RCC 7860 (cell line): ENCODE results near the gene OR2S2.
"Not testable (repeated sequence)": the region's sequence is repeated elsewhere in the genome, so short reads cannot be mapped to it uniquely, and the experiment has no call there.

Experiments
- DNase-seq: peaks from one replicate; pipeline ENCODE4 v3.0.0-alpha.2; 2015; ENCODE audit warnings: low spot score
- FAIRE-seq: peaks from 2 replicates; lab custom pipeline; 2012; peaks lifted over from hg19 to GRCh38; lab: Jason Lieb, UNC

OR2S2 gene

DNA sequence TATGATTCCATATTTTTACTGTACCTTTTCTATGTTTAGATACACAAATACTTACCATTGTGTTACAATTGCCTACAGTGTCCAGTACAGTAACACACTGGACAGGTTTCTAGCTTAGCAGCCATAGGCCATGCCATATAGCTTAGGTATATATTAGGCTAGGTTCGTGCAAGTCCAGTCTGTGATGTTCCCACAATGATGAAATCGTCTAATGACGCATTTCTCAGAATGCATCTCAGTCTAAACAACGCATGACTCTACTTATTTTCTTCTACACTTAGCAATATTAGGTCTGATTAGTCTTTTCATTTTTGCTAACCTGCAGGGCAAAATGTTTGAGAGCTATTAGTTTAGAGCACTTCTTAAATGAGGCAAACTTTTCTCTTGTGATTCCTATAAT lies 22.7 kb downstream of the OR2S2 start:
- no peak for FAIRE-seq

GRCh38 chr9:35934069-35934468 lies 23.9 kb downstream of the OR2S2 start:
- FAIRE-seq, DNase-seq: not testable (repeated sequence)

More for the DNA sequence above, 22.7 kb downstream of the OR2S2 start:
- DNase-seq = no peak

- no peak for FAIRE-seq
- DNase-seq = no peak
Measured at GRCh38 chr9:35933550-35934067, 24.3 kb downstream of the OR2S2 start.

DNA sequence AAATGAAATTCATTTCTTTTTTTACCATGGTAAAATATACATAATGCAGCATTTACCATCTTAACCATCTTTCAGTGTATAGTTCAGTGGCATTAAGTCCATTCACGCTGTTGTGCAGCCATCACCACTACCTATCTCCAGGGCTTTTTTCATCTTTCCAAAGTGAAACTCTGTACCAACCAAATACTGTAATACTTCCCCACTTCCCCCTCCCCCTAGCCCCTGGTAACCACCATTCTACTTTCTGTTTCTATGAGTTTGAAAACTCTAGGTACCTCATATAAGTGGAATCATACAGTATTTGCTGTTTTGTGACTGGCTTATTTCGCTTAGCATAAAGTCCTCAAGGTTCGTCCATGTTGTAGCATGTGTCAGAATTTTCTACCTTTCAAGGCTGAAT lies 25.2 kb downstream of the OR2S2 start:
- DNase-seq (no peak), FAIRE-seq (no peak)

DNA sequence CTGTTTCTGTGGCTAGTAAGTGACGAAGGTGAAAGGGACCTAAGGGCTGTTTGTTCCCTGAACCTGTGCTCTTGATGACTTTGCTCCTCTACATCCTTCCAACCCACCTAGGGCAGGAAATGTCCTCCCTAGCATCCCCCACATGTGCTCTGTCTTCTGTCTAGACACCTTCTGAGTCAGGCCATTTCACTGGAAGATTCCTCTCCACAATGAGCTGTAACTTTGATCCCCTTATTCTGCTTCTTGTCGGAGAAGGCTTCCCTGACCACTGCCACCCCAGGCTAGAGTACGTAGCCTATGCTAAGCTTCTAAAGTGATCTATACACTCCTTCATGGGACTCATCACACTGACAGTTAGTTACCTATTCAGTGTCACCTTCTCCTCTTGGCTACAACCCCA lies 27.0 kb downstream of the OR2S2 start:
- DNase-seq (no peak), FAIRE-seq (no peak)

DNA sequence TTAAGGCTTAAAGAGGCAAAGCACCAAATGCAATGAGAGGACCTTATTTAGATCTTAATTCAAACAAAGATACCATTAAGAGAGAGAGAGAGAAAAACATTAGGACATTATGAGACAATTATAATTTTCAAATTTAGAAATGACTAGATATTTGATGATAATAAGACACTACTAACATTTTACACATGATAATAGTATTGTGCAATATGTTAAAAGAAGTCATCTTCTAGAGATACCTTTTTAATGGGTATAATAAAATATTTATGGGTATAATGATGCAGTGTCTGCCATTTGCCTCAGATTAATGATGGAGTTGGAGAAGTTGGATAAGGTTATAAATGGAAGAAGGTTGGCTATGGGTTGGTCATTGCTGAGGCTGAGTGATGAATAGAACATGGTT lies 27.4 kb downstream of the OR2S2 start:
- no peak for DNase-seq
- no peak for FAIRE-seq

GRCh38 chr9:35929453-35929718 lies 28.6 kb downstream of the OR2S2 start:
- FAIRE-seq (no peak), DNase-seq (no peak)

DNA sequence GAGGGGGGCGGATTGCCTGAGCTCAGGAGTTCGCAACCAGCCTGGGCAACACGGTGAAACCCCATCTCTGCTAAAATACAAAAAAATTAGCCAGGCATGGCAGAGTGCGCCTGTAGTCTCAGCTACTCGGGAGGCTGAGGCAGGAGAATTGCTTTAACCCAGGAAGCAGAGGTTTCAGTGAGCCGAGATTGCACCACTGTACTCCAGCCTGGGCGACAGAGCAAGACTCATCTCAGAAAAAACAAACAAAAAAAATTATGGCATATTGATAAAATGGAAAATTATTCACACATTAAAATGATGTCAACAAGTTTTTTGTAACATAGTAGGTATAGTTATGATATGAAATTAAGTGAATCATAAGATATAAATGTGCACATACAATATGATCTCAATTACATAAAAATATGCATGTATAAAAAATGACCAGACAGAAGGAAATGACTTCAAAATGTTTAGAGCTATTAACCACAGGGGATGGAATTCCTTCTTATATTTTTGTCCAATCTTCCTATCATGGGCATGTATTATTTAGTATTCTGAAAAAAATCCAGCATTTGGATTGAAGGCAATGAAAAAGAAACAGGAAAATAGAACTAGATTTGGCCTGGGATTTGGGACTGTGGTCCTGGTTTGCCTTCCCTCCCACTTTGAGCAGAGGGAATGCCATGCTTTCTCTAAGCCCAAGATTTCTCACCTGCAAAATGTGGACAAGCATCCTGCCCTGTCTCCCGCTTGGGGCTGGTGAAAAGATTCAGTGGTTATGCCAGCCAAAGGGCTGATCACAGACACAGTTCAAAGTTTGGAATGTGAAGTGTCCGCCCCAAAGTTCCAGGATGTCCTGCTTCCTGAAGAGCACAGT lies 29.1 kb downstream of the OR2S2 start:
- FAIRE-seq (no peak), DNase-seq (no peak)

GRCh38 chr9:35923927-35924763 lies 33.8 kb downstream of the OR2S2 start:
- FAIRE-seq (peak; percentile 99), DNase-seq (peak; percentile 98)

GRCh38 chr9:35923598-35923926 lies 34.4 kb downstream of the OR2S2 start:
- DNase-seq (no peak), FAIRE-seq (no peak)

DNA sequence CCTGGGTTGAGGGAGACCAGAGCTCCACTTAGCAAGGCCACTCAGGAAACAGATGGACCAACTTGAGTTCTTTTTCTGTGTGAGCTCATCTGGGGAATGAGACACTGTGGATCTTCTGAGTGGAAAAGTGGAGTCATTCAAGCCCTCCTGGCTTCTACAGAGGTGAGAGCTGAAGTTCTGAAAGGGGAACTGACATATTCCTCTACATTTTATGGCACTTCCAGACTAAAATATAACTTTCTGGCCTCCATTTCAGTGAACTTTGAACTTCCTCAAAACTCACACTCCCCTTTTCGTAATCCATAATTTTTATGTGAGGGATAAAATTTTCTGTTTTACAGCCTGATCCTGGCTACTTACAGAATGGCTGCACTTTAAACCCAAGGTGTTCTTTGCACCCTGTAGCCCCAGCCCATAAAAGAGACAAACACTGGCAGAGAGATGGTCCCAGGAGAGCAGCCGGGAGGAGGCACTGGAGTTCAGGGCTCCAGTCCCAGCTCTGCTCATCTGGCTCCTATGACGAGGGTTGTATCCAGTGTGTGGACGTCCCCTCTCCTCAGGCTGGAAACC lies 37.8 kb downstream of the OR2S2 start:
- no peak for FAIRE-seq
- no peak for DNase-seq

DNA sequence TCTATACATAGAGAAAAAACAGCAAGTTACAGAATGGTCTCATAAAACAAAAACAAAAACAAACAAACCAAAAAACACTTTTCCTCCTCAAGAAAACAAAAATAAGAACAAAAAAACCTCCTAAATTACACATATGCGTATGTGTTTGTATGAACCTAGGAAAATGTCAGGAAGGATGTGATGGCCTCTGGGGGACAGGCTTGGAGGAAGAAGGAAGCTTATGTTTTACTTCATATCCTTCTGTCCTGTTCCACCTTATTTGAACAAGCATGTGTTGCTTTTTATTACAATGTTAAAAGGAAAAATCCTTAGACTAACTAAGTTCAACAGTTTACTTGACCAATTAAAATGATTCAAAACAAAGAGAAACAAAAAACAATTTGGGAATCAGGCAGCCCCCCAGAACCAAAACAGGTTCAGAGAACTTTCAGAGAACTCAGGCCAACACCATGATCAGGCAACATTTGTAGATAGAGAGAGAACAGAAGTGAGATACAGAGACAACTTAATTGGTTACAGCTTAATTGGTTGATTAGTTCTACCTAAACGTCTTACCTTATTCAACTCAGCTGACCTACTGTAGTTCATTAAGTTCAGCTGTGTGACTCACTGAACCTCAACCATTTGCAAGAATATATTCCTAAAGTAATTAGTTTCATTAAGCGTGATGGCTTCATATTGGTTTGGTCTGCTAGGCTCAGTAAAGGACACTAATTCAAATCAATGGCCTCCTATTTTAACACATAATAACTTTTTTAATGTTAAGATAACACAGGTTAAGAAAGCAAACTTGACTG lies 38.5 kb downstream of the OR2S2 start:
- DNase-seq = no peak
- no peak for FAIRE-seq

DNA sequence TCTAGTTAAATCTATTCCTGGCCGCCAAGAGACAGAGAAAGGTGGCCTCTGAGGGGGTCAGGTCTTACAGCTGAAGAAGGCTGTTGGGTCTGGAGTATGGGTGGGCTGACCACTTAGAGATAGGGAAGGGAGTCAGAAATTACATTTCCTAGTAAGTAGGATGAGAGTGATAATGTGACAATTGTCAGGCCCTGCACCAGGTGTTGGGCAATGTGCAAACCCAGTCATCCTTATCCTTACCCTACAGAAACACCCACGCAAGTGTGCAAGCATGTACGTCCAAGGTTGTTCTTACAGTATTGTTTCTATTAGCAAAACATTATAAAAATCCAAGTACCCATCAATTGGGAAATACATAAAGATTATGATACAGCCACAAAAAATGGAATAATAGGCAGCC lies 39.2 kb downstream of the OR2S2 start:
- no peak for FAIRE-seq
- DNase-seq = no peak

DNA sequence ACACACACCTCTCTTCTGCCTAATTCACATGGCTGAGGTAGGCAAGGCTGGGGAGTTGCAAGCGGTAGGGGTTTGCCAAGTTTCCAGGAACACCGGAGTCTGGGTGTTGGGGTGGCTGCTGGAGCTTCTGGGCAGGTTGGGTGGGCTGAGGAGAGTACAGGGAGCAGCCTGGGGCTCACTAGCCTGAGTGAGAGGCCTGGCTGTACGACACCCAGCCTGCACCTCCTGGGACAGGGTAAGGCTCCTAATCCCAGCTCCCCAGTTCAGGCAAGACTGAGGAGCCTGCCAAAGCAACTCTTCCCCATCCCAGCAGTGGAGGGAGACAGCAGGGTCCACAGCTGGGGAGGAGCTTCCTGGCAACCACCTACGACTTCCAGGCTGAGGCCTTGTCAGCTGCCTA lies 40.7 kb downstream of the OR2S2 start:
- FAIRE-seq (no peak), DNase-seq (no peak)

GRCh38 chr9:35915681-35916294 lies 42.2 kb downstream of the OR2S2 start:
- FAIRE-seq = no peak
- no peak for DNase-seq

- DNase-seq = no peak
- no peak for FAIRE-seq
Measured at GRCh38 chr9:35914301-35914807, 43.6 kb downstream of the OR2S2 start.

DNA sequence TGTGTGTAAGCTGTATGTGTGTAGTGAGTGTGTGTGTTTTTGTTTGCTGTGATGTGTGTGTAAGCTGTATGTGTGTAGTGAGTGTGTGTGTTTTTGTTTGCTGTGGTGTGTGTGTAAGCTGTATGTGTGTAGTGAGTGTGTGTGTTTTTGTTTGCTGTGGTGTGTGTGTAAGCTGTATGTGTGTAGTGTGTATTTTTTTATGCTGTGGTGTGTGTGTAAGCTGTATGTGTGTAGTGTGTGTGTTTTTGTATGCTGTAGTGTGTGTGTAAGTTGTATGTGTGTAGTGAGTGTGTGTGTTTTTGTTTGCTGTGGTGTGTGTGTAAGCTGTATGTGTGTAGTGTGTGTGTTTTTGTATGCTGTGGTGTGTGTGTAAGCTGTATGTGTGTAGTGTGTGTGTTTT lies 44.5 kb downstream of the OR2S2 start:
- DNase-seq, FAIRE-seq: not testable (repeated sequence)

GRCh38 chr9:35912791-35913400 lies 45.1 kb downstream of the OR2S2 start:
- no peak for DNase-seq
- FAIRE-seq = no peak

DNA sequence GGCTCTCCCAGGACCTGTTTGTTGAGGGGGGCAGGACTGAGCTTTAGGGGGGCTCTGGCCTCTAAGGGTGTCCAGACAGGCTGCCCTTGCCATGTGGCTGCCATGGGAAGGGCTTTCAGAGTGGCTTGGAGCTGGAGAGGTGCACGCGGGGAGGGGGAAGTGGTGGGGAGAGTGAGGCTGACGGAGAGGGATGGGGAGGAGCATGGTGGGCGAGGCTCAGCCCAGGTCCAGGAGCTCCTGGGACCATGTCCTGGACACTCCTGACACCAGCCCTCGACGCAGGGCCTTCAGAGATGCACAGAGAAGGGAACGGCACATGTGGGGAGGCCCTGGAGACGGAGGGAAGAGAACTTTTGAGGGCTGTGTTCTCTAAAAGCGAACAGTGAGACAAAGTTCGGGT lies 46.3 kb downstream of the OR2S2 start:
- no peak for FAIRE-seq
- no peak for DNase-seq
